Stimulated activated CD8-positive, alpha-beta memory T cell treated with anti-CD3 and anti-CD28 coated beads, Interleukin-15, amount 100 ng/mL, for 1 hour (primary cell): Measurements from ENCODE around the gene LRP2BP.
"Not testable (repeated sequence)": the region's sequence is repeated elsewhere in the genome, so short reads cannot be mapped to it uniquely, and the experiment has no call there.

Source experiments
- DNase-seq: peaks from one replicate; pipeline ENCODE4 v3.0.0-alpha.2; 2020; ENCODE audit warnings: low read depth

LRP2BP gene

GRCh38 chr4:185361872-185362271 is 33.9 kb downstream of the LRP2BP start:
- DNase-seq, result no peak

GRCh38 chr4:185359767-185360446 is 35.8 kb downstream of the LRP2BP start:
- no peak for DNase-seq

- no peak for DNase-seq
These were observed 36.8 kb downstream of the LRP2BP start for GRCh38 chr4:185358959-185359358.

GRCh38 chr4:185358514-185358913 is 37.2 kb downstream of the LRP2BP start:
- DNase-seq, result no peak

- no peak for DNase-seq
These were observed 37.8 kb downstream of the LRP2BP start for GRCh38 chr4:185357733-185358440.

- no peak for DNase-seq
These were observed 38.5 kb downstream of the LRP2BP start for GRCh38 chr4:185357211-185357610.

- DNase-seq, result no peak
These were observed 43.0 kb downstream of the LRP2BP start for GRCh38 chr4:185352741-185353140.

GRCh38 chr4:185352202-185352601 is 43.5 kb downstream of the LRP2BP start:
- DNase-seq, result no peak

- DNase-seq, result no peak
These were observed 44.0 kb downstream of the LRP2BP start for GRCh38 chr4:185351691-185352090.

- no peak for DNase-seq
These were observed 48.6 kb downstream of the LRP2BP start for GRCh38 chr4:185346975-185347601.

GRCh38 chr4:185344743-185345538 is 50.8 kb downstream of the LRP2BP start:
- DNase-seq, result no peak

GRCh38 chr4:185343726-185344581 is 51.8 kb downstream of the LRP2BP start:
- DNase-seq, result no peak

- DNase-seq, result no peak
These were observed 53.9 kb downstream of the LRP2BP start for GRCh38 chr4:185341841-185342240.

- no peak for DNase-seq
These were observed 54.3 kb downstream of the LRP2BP start for GRCh38 chr4:185341377-185341776.

GRCh38 chr4:185339941-185340340 is 55.8 kb downstream of the LRP2BP start:
- DNase-seq, result no peak

- no peak for DNase-seq
These were observed 60.1 kb downstream of the LRP2BP start for GRCh38 chr4:185335579-185335978.

GRCh38 chr4:185334326-185334725 is 61.4 kb downstream of the LRP2BP start:
- DNase-seq, result no peak

- no peak for DNase-seq
These were observed 62.9 kb downstream of the LRP2BP start for GRCh38 chr4:185332575-185333464.

GRCh38 chr4:185329879-185330510 is 65.7 kb downstream of the LRP2BP start:
- DNase-seq, result not testable (repeated sequence)

- DNase-seq, result no peak
These were observed 67.1 kb downstream of the LRP2BP start for GRCh38 chr4:185328586-185328985.
